A673 (cell line): Measurements from ENCODE around the gene HEMGN. TPM values are rescaled to one million over a fixed set of nuclear protein-coding genes. Genes with fewer than 3 reads are reported as not detected.

Source experiments
- BruUV-seq: library from RNA; stranded (reverse); fragments of 400-500 nt; replicated peaks from 2 replicates; lab custom pipeline; 2021; lab: Mats Ljungman, UMichigan
- CTCF ChIA-PET: fragments of 300-600 bp; sonication (Branson Sonifier 250); formaldehyde crosslinking; loops from one replicate; lab custom pipeline; 2022; ENCODE audit warnings: antibody characterized with exemption; lab: Charles Lee
- POLR2A ChIA-PET: fragments of 300-600 bp; sonication (Branson Sonifier 250); formaldehyde crosslinking; loops from one replicate; lab custom pipeline; 2022; ENCODE audit warnings: antibody characterized with exemption; ENCODE audit not compliant: low non-redundant PET; lab: Charles Lee
- DNase-seq: peaks from one replicate; pipeline ENCODE4 v3.0.0-alpha.2; 2015; ENCODE audit warnings: low spot score
- H3K27ac ChIP-seq: fragments of 200-600 bp; sonication (generic); 2 replicates; pipeline ENCODE4 v1.5.1; 2016; ENCODE audit warnings: mixed run types, low read depth, mild to moderate bottlenecking, mixed read lengths, antibody characterized with exemption, low read length; ENCODE audit not compliant: poor library complexity, severe bottlenecking
- H3K27me3 ChIP-seq: fragments of 200-600 bp; sonication (generic); replicated peaks from 2 replicates; pipeline ENCODE4 v1.6.1; 2017; ENCODE audit warnings: mixed run types, low read depth, mild to moderate bottlenecking, mixed read lengths, antibody characterized with exemption, low read length; ENCODE audit not compliant: insufficient read depth, poor library complexity
- H3K36me3 ChIP-seq: fragments of 200-600 bp; sonication (generic); 2 replicates; pipeline ENCODE4 v1.6.1; 2016; ENCODE audit warnings: mixed run types, mild to moderate bottlenecking, mixed read lengths, antibody characterized with exemption, low read length; ENCODE audit not compliant: insufficient read depth, poor library complexity, severe bottlenecking
- H3K4me1 ChIP-seq: fragments of 200-600 bp; sonication (generic); 2 replicates; pipeline ENCODE4 v1.6.1; 2017; ENCODE audit warnings: mixed run types, mild to moderate bottlenecking, mixed read lengths, antibody characterized with exemption, low read length; ENCODE audit not compliant: insufficient read depth, poor library complexity, severe bottlenecking
- H3K4me3 ChIP-seq: fragments of 200-600 bp; sonication (generic); 2 replicates; pipeline ENCODE4 v1.5.1; 2016; ENCODE audit warnings: low read depth, mixed run types, mild to moderate bottlenecking, mixed read lengths, low read length; ENCODE audit not compliant: poor library complexity, severe bottlenecking
- H3K9me3 ChIP-seq: fragments of 200-600 bp; sonication (generic); 2 replicates; pipeline ENCODE4 v1.6.1; 2016; ENCODE audit warnings: mixed run types, low read depth, mild to moderate bottlenecking, mixed read lengths, antibody characterized with exemption, low read length; ENCODE audit not compliant: poor library complexity, severe bottlenecking
- EZH2 ChIP-seq: fragments of 200-600 bp; sonication (generic); IDR thresholded peaks from 2 replicates; pipeline ENCODE4 v1.6.1; 2017; ENCODE audit warnings: borderline replicate concordance, low read depth, mild to moderate bottlenecking, mixed read lengths, antibody characterized with exemption, low read length; ENCODE audit not compliant: poor library complexity, severe bottlenecking
- intact Hi-C: fragments of 100-400 bp; cut with micrococcal nuclease; formaldehyde crosslinking; loops from one replicate; pipeline ENCODE4 v1.10.0; 2022; ENCODE audit not compliant: unreplicated experiment
- total RNA-seq: library from RNA; stranded (reverse); gene quantifications from 2 replicates; pipeline ENCODE4 v1.2.3, GENCODE V29; 2021
- TF ChIP-seq, protein P1 (sequence below): fragments of 300-800, 200-600 bp; sonication (generic); conservative IDR thresholded peaks from 2 replicates; pipeline ENCODE4 v1.5.1; 2017; ENCODE audit warnings: low read depth, mild to moderate bottlenecking, antibody characterized with exemption, low read length, moderate library complexity, mixed read lengths

Gene HEMGN
- total RNA-seq, 1 experiment from 2014 or later, result not detected

GRCh38 chr9:97895211-97895610 lies 42.8 kb downstream of the HEMGN start:
- no peaks in the 10 kb centered on the region for H3K36me3 ChIP-seq
- DNase-seq, result no peak
- intact Hi-C loops, result no loop called here
- no TSS peak for BruUV-seq
- POLR2A ChIA-PET, result no interaction called here
- CTCF ChIA-PET, result interaction anchor here (0.6 kb wide), 1 partner anchor 13 kb away, joined by 3 read pairs; no protein-coding TSS in a partner anchor
- no peaks in the 10 kb centered on the region for H3K4me1 ChIP-seq
- no peak overlapping the region for H3K4me3 ChIP-seq
- no peak overlapping the region for H3K27ac ChIP-seq
- no peaks in the 10 kb centered on the region for H3K9me3 ChIP-seq
- no peaks in the 10 kb centered on the region for H3K27me3 ChIP-seq
- TF ChIP-seq, protein P1, sequence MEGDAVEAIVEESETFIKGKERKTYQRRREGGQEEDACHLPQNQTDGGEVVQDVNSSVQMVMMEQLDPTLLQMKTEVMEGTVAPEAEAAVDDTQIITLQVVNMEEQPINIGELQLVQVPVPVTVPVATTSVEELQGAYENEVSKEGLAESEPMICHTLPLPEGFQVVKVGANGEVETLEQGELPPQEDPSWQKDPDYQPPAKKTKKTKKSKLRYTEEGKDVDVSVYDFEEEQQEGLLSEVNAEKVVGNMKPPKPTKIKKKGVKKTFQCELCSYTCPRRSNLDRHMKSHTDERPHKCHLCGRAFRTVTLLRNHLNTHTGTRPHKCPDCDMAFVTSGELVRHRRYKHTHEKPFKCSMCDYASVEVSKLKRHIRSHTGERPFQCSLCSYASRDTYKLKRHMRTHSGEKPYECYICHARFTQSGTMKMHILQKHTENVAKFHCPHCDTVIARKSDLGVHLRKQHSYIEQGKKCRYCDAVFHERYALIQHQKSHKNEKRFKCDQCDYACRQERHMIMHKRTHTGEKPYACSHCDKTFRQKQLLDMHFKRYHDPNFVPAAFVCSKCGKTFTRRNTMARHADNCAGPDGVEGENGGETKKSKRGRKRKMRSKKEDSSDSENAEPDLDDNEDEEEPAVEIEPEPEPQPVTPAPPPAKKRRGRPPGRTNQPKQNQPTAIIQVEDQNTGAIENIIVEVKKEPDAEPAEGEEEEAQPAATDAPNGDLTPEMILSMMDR, result no peak
- no peak for TF ChIP-seq EZH2

DNA sequence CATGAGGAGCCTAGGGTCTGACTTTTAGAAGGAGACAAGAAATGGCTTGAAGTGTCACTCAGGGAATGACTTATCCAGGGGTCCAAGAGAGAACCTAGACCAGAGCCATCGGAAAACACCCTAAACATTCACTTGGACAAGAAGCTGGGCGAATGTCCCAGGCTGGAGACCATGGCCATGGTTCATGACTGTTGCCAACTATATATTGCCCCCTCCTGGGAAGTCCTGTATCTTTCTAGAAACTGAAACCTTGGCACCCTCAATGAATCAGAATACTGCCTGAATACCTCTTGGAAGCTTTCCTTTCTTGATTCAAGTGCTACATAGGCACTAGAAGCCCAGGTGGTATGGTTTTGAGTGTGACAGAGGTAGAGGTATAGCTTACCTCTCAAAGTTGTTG lies 45.6 kb downstream of the HEMGN start:
- CTCF ChIA-PET, result no interaction called here
- no peak overlapping the region for H3K4me3 ChIP-seq
- no peak overlapping the region for H3K27ac ChIP-seq
- no peak for DNase-seq
- POLR2A ChIA-PET, result no interaction called here
- H3K27me3 ChIP-seq, result peaks cover 3% of the 10 kb centered on the region
- no peaks in the 10 kb centered on the region for H3K36me3 ChIP-seq
- no peaks in the 10 kb centered on the region for H3K9me3 ChIP-seq
- H3K4me1 ChIP-seq, result no peaks in the 10 kb centered on the region
- intact Hi-C loops, result no loop called here
- no TSS peak for BruUV-seq
- TF ChIP-seq, protein P1, result no peak
- no peak for TF ChIP-seq EZH2

GRCh38 chr9:97891736-97892135 lies 46.2 kb downstream of the HEMGN start:
- no peaks in the 10 kb centered on the region for H3K9me3 ChIP-seq
- H3K27ac ChIP-seq, result no peak overlapping the region
- intact Hi-C loops, result no loop called here
- no peak overlapping the region for H3K4me3 ChIP-seq
- no peak for TF ChIP-seq EZH2
- TF ChIP-seq, protein P1, result no peak
- ChIA-PET POLR2A (no interaction called here), CTCF (no interaction called here)
- BruUV-seq, result no TSS peak
- no peak for DNase-seq
- no peaks in the 10 kb centered on the region for H3K4me1 ChIP-seq
- H3K27me3 ChIP-seq, result peaks cover 3% of the 10 kb centered on the region
- H3K36me3 ChIP-seq, result no peaks in the 10 kb centered on the region
